ENCODE measurements around the gene HOXD9. TPM values are rescaled to one million over a fixed set of nuclear protein-coding genes. Genes with fewer than 3 reads are reported as not detected.

HOXD9 gene
- total RNA-seq, 1 experiment from 2014 or later = not detected

GRCh38 chr2:176087330-176088047, 35.0 kb upstream of the HOXD9 start (continued):
- TF ChIP-seq IRF1 (CRISPR knock-in tag; IDR thresholded peaks at IDR 0.05) = no peak
- TF ChIP-seq, protein P1, sequence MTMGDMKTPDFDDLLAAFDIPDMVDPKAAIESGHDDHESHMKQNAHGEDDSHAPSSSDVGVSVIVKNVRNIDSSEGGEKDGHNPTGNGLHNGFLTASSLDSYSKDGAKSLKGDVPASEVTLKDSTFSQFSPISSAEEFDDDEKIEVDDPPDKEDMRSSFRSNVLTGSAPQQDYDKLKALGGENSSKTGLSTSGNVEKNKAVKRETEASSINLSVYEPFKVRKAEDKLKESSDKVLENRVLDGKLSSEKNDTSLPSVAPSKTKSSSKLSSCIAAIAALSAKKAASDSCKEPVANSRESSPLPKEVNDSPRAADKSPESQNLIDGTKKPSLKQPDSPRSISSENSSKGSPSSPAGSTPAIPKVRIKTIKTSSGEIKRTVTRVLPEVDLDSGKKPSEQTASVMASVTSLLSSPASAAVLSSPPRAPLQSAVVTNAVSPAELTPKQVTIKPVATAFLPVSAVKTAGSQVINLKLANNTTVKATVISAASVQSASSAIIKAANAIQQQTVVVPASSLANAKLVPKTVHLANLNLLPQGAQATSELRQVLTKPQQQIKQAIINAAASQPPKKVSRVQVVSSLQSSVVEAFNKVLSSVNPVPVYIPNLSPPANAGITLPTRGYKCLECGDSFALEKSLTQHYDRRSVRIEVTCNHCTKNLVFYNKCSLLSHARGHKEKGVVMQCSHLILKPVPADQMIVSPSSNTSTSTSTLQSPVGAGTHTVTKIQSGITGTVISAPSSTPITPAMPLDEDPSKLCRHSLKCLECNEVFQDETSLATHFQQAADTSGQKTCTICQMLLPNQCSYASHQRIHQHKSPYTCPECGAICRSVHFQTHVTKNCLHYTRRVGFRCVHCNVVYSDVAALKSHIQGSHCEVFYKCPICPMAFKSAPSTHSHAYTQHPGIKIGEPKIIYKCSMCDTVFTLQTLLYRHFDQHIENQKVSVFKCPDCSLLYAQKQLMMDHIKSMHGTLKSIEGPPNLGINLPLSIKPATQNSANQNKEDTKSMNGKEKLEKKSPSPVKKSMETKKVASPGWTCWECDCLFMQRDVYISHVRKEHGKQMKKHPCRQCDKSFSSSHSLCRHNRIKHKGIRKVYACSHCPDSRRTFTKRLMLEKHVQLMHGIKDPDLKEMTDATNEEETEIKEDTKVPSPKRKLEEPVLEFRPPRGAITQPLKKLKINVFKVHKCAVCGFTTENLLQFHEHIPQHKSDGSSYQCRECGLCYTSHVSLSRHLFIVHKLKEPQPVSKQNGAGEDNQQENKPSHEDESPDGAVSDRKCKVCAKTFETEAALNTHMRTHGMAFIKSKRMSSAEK (CRISPR knock-in tag; IDR thresholded peaks at IDR 0.05; ENCODE audit: borderline replicate concordance) = no peak
- TF ChIP-seq, protein P2, sequence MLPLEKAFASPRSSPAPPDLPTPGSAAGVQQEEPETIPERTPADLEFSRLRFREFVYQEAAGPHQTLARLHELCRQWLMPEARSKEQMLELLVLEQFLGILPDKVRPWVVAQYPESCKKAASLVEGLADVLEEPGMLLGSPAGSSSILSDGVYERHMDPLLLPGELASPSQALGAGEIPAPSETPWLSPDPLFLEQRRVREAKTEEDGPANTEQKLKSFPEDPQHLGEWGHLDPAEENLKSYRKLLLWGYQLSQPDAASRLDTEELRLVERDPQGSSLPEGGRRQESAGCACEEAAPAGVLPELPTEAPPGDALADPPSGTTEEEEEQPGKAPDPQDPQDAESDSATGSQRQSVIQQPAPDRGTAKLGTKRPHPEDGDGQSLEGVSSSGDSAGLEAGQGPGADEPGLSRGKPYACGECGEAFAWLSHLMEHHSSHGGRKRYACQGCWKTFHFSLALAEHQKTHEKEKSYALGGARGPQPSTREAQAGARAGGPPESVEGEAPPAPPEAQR (CRISPR knock-in tag; IDR thresholded peaks at IDR 0.05) = no peak
- TF ChIP-seq ZMAT4 (CRISPR knock-in tag; IDR thresholded peaks at IDR 0.05) = no peak
- TF ChIP-seq TEAD4 (CRISPR knock-in tag; IDR thresholded peaks at IDR 0.05) = no peak
- no peak for TF ChIP-seq FOXJ3 (CRISPR knock-in tag; IDR thresholded peaks at IDR 0.05; ENCODE audit: borderline replicate concordance)
- no peak for TF ChIP-seq PRDM15 (CRISPR knock-in tag; IDR thresholded peaks at IDR 0.05)
- TF ChIP-seq TP53 (CRISPR knock-in tag; IDR thresholded peaks at IDR 0.05) = no peak

DNA sequence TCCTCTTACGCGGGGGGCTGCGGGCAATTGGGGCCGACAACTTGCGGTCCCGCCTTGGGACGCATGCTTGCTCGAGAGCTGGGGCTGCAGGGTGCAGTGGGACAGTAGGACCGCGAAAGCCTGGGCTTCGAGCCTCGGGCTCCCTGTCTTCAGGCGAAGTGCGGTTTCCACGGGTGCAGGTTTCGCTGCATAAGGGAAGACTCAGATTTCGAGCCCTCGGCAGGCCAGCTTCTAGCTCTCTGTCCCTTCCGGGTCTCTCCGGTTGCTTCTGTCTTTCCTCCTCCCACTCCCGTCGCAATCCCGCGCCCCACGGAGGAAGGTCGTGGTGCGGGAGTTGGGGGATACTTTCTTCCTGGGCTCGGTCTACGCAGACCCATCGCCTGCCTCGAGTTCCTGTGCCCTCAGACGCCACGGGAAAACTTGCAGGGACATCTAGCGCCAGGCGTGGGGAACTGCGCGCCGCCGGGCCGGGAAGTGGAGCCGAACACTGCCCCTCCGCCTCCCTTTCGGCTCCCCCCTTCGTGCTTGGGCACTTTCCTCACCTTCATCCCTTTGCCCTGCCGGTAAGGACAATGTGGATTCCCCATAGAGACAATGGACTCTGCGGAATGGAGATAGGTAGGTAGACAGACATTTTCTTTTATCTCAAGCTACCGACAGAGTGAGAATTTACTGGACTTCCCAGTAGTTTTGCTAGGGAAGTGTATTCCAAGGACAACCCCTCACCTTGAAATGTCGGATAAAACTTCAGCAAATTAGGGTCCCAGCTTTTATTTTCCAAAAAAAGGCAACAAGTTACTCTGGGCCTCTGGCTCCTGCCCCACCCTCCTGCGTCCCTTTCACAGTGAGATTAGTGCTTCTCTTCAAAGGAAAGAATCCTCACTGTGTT, 34.2 kb upstream of the HOXD9 start:
- Mint-ChIP-seq H3K27ac (no peak overlapping the region), H3K27me3 (ENCODE audit: low read depth) (peaks cover 97% of the 10 kb centered on the region), H3K36me3 (peaks cover 7% of the 10 kb centered on the region), H3K4me3 (peak overlapping the region; percentile 81), H3K9me3 (no peaks in the 10 kb centered on the region), H3K4me1 (peaks cover 44% of the 10 kb centered on the region)
- DNase-seq (ENCODE audit: low spot score) (peak; percentile 79), ATAC-seq (peak; percentile 43)
- CTCF ChIA-PET = interaction anchor here (0.6 to 2.4 kb wide), 8 partner anchors 9 to 94 kb away, joined by 3 to 27 read pairs (median 3); partner anchors contain the start of gene HOXD11
- POLR2A ChIA-PET = no interaction called here
- TF ChIP-seq, protein P3, sequence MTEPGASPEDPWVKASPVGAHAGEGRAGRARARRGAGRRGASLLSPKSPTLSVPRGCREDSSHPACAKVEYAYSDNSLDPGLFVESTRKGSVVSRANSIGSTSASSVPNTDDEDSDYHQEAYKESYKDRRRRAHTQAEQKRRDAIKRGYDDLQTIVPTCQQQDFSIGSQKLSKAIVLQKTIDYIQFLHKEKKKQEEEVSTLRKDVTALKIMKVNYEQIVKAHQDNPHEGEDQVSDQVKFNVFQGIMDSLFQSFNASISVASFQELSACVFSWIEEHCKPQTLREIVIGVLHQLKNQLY (CRISPR knock-in tag; IDR thresholded peaks at IDR 0.05) = no peak
- TF ChIP-seq FOXK1 (CRISPR knock-in tag; IDR thresholded peaks at IDR 0.05) (peak; percentile 37; the same call in 1 of the 2 replicates), RORB (CRISPR knock-in tag; IDR thresholded peaks at IDR 0.05) (no peak), TEAD1 (CRISPR knock-in tag; IDR thresholded peaks at IDR 0.05) (peak; percentile 53; the same call in 1 of the 2 replicates), NFE2L1 (CRISPR knock-in tag; IDR thresholded peaks at IDR 0.05) (0 out of 2 replicates have a peak, but pooled peaks have one; percentile 15), NFATC4 (CRISPR knock-in tag; IDR thresholded peaks at IDR 0.05) (no peak), PRDM15 (CRISPR knock-in tag; IDR thresholded peaks at IDR 0.05) (peak; percentile 73), FOXP1 (CRISPR knock-in tag; IDR thresholded peaks at IDR 0.05; ENCODE audit: borderline replicate concordance) (0 out of 2 replicates have a peak, but pooled peaks have one; percentile 68)

All from WTC11 (cell line).